HG03097 (cell line): ENCODE measurements around the gene KNDC1.
"Not testable (repeated sequence)": the region's sequence is repeated elsewhere in the genome, so short reads cannot be mapped to it uniquely, and the experiment has no call there.

Source experiments
- ATAC-seq: cut with Tn5 transposase; IDR thresholded peaks from one replicate; pipeline ENCODE4 v1.9.1; 2021; ENCODE audit not compliant: unreplicated experiment, low FRiP score

KNDC1 gene

GRCh38 chr10:133124357-133125211, 35.4 kb upstream of the KNDC1 start:
- ATAC-seq = no peak

- no peak for ATAC-seq
These were observed 34.1 kb upstream of the KNDC1 start for GRCh38 chr10:133125901-133126300.

DNA sequence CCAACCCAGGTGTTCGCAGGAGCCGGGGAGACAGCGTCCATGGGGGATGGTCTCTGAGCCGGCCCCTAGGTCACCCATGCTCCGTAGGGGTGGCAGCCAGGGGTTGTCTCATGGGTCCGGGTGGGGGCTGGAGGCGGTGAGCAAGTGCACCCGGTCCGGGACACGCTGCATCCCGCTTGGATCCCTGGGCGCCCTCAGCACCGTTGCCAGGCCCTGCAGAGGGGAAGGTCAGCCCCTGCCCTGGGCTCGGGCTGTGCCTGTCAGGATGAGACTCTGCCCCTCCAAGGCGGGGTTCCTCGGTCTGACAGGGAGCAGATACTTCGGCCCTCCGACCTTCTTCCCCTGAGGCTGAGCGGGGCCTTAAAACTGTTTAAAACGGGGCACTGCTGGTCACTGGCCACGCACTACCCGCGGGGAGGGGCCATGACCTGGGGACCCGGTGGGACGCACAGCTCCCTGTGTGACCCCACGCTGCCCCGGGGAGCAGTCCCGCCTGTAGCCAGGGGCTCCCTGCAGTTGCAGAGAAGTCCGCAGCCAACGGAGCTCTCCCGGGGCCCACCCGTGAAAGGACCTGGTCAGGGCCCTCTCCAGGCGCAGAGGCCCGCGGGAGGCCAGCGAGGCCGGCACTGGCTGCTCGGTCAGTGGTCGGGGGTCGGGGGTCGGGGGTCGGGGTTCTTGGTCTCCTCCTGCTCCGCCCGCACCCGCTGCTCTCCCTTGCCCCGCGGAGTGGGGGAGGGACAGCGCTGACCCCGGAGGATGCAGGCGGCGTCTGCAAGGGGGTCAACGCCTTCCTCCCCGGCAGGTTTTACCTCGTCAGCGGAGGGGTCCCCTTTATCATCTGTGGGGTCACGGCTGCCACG, 33.4 kb upstream of the KNDC1 start:
- no peak for ATAC-seq

DNA sequence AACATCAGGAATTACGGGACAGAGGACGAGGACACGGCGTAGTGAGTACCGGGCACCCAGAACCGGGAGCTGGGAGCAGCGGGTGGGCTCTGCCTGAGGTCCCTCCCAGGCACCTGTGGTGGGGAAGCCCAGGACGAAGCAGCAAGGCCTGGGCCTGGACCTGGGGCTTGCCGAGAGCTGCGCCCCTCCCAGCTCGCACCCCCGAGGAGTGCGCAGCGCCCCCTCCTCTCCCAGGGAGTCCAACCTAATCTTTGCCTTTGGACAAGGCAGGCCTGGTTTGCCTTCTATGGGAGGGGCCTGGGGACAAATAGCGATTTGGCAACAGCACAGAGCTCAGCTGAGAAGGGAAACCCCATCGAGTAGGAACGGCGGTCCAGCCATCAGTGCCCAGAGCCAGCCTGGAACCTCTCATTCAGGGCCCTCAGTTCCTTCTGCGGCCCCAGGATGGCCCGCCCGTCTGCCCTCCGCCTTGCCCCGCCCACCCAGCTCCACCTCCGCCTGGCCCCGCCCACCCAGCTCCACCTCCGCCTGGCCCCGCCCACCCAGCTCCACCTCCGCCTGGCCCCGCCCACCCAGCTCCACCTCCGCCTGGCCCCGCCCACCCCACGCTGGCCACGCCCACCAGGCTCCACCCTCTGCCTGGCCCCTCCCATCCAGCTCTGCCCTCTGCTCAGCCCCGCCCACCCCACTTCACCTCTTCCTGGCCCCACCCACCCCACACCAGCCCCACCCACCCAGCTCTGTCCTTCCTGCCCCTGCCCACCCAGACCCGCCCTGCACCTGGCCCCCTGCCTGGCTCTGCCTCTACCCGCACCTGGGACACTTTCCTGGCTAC, 32.5 kb upstream of the KNDC1 start:
- no peak for ATAC-seq

DNA sequence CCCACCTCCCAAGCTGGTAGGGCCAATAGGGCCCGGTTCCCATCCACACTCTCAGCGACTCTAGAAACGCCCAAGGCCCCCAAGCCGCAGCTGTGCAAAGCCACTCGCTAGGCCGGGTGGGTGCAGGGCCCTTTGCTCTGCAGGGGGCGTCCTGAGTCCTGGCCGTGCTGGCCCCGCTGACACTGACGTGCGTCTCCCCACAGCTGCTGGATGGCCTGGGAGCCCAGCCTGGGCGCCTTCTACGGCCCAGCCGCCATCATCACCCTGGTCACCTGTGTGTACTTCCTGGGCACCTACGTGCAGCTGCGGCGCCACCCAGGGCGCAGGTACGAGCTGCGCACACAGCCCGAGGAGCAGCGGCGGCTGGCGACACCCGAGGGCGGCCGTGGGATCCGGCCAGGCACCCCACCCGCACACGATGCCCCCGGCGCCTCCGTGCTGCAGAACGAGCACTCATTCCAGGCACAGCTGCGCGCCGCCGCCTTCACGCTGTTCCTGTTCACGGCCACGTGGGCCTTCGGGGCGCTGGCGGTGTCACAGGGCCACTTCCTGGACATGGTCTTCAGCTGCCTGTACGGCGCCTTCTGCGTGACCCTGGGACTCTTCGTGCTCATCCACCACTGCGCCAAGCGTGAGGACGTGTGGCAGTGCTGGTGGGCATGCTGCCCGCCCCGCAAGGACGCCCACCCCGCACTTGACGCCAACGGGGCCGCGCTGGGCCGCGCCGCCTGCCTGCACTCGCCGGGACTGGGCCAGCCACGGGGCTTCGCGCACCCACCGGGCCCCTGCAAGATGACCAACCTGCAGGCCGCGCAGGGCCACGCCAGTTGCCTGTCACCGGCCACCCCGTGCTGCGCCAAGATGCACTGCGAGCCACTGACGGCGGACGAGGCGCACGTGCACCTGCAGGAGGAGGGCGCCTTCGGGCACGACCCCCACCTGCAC, 31.6 kb upstream of the KNDC1 start:
- ATAC-seq = no peak

GRCh38 chr10:133129071-133129858, 30.8 kb upstream of the KNDC1 start:
- ATAC-seq = no peak

- ATAC-seq = no peak
These were observed 30.0 kb upstream of the KNDC1 start for GRCh38 chr10:133129859-133130495.

GRCh38 chr10:133130602-133131001, 29.4 kb upstream of the KNDC1 start:
- no peak for ATAC-seq

- no peak for ATAC-seq
These were observed 29.0 kb upstream of the KNDC1 start for GRCh38 chr10:133131053-133131452.

DNA sequence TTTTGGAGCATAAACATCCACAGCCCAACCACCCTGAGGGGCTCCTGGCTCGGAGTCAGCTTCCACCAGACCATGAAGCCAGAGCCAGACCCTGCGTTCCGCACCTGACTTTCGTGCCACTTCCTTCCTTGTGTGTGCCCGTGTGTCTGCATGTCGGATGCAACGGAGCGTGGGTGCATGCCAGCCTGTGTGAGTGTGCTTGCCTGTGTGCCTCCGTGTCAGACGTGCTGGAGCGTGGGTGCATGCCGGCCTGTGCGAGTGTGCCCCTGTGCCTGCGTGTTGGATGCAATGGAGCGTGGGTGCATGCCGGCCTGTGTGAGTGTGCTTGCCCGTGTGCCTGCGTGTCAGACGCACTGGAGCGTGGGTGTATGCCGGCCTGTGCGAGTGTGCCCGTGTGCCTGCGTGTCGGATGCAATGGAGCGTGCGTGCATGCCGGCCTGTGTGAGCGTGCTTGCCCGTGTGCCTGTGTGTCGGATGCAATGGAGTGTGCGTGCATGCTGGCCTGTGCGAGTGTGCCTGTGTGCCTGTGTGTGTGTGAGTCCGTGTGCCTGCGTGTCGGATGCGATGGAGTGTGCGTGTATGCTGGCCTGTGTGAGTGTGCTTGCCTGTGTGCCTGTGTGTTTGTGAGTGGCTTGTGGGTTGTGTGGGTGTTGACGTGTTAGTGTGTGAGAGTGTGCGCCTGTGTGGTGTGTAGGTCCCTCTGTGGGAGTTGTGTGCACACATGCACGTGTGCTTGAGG, 28.1 kb upstream of the KNDC1 start:
- ATAC-seq = no peak

GRCh38 chr10:133132473-133133291, 27.3 kb upstream of the KNDC1 start:
- no peak for ATAC-seq

DNA sequence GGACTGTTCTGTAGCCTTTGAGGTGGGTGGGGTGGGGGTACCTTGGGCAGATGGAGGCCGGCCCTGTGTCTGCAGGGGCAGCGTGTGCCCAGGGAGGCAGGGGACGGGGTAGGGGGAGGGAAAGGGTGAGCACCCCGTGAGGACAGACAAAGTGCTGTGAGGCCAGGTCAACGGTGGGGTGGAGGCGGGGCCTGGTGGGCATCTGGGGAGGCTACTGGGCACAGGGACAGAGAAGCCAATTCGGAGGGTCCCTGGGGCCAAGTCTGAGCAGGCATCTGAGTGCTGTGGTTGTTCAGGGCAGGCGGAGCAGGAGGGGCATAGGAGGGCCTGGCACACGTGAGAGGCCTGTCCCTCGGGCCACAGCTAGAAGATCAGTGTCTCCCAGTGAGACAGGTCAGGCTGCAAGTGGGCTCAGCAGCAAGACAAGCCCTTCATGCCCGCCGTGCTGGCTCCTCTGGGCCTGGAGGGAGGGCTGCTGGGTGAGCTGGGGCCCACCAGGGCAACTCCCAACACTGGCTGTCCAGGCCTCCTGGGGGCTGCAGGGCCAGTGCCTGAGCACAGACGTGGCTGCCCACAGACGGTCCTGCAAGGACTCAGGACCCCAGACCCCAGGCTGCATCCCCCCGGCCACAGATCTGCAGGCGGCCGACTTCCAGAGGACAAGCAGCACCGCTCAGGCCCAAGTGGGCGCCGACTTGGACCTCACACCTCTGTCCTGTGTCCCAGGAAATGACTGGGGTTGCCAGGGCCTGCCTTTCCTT, 26.4 kb upstream of the KNDC1 start:
- ATAC-seq = no peak

GRCh38 chr10:133134411-133135115, 25.5 kb upstream of the KNDC1 start:
- no peak for ATAC-seq

- no peak for ATAC-seq
These were observed 24.9 kb upstream of the KNDC1 start for GRCh38 chr10:133135116-133135465.

DNA sequence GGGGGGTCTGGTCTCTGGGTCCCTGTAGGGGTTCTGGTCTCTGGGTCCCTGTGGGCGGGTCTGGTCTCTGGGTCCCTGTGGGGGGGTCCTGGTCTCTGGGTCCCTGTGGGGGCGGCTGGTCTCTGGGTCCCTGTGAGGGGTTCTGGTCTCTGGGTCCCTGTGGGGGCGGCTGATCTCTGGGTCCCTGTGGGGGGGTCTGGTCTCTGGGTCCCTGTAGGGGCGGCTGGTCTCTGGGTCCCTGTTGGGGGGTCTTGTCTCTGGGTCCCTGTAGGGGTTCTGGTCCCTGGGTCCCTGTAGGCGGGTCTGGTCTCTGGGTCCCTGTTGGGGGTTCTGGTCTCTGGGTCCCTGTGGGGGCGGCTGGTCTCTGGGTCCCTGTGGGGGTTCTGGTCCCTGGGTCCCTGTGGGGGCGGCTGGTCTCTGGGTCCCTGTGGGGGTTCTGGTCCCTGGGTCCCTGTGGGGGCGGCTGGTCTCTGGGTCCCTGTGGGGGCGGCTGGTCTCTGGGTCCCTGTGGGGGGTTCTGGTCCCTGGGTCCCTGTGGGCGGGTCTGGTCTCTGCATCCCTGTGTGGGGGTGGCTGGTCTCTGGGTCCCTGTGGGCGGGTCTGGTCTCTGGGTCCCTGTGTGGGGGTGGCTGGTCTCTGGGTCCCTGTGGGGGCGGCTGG, 22.4 kb upstream of the KNDC1 start:
- ATAC-seq = not testable (repeated sequence)
